Fibroblast of skin of scalp (primary cell): ENCODE results near the gene WFDC13. TPM values are rescaled to one million over a fixed set of nuclear protein-coding genes. Genes with fewer than 3 reads are reported as not detected.
"Not testable (repeated sequence)": the region's sequence is repeated elsewhere in the genome, so short reads cannot be mapped to it uniquely, and the experiment has no call there.

ENCODE experiments used
- DNase-seq: peaks from one replicate; pipeline ENCODE4 v3.0.0-alpha.2; 2013
- polyA plus RNA-seq, 2 experiments: library from polyadenylated mRNA; unstranded; fragments of 120-200 nt; gene quantifications; one replicate each; pipeline ENCODE4 v1.2.1, GENCODE V29; 2013; ENCODE audit not compliant: insufficient read length in 2 of 2

The WFDC13 gene, protein sequence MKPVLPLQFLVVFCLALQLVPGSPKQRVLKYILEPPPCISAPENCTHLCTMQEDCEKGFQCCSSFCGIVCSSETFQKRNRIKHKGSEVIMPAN
- polyA plus RNA-seq (2013, experiment 1 of 2; ENCODE audit: insufficient read length) = not detected
- not detected for polyA plus RNA-seq (2013, experiment 2 of 2; ENCODE audit: insufficient read length)

DNA sequence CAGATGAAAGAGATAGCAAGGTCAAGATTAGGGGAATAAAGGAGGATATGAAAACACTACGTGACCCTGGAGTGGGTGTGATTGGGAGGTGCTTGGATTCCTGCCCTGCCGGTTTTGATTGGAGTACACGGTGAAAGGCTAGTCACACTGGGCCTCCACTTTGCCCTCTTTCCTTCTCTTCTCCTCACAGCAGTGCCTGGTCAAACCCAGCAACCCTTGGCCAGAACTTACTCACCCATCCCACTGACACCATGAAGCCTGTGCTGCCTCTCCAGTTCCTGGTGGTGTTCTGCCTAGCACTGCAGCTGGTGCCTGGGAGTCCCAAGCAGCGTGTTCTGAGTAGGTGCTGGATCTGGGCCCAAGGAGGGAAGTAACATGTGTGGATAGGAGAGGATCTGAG is at the start of gene WFDC13:
Gene WFDC13, plus strand, starts transcription at position 166 of the 400 bp plus-strand sequence. Its CDS starts 86 bp downstream, at position 252.
- no peak for DNase-seq

DNA sequence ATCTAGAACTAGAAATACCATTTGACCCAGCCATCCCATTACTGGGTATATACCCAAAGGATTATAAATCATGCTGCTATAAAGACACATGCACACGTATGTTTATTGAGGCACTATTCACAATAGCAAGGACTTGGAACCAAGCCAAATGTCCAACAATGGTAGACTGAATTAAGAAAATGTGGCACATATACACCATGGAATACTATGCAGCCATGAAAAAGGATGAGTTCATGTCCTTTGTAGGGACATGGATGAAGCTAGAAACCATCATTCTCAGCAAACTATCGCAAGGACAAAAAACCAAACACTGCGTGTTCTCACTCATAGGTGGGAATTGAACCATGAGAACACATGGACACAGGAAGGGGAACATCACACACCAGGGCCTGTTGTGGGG is 44.8 kb upstream of the WFDC13 start:
- not testable (repeated sequence) for DNase-seq

DNA sequence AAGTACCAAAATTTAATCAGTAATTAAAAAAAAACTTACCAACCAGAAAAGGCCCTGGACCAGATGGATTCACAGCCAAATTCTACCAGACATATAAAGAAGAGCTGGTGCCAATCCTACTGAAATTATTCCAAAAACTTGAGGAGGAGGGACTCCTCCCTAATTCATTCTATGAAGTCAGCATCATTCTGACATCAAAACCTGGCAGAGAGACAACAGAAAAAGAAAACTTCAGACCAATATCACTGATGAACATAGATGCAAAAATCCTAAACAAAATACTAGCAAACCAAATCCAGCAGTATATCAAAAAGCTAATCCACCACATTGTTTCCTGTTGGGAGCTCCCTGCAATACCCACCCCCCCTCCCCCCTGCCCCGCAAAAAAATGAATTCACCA is 31.7 kb upstream of the WFDC13 start, which contains the start of gene WFDC11:
Gene WFDC11, minus strand, starts transcription at position 101 of the 400 bp plus-strand sequence. CDS start 19,639 bp downstream, outside the sequence.
- no peak for DNase-seq

DNA sequence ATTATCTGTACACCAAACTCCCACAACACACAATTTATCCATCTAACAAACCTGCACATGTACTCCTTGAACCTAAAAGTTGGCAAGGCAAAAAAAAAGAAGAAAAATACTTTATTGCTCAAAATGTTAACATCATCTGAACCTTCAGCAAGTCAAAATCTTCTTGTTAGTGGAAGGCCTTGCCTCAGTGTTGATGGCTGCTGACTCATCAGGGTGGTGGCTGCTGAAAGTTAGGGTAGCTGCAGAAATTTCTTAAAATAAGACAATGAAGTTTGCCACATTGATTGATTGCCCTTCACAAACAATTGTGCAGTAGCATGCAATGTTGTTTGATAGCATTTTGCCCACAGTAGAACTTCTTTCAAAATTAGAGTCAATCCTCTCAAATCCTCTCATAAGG is 29.1 kb upstream of the WFDC13 start:
- no peak for DNase-seq

DNA sequence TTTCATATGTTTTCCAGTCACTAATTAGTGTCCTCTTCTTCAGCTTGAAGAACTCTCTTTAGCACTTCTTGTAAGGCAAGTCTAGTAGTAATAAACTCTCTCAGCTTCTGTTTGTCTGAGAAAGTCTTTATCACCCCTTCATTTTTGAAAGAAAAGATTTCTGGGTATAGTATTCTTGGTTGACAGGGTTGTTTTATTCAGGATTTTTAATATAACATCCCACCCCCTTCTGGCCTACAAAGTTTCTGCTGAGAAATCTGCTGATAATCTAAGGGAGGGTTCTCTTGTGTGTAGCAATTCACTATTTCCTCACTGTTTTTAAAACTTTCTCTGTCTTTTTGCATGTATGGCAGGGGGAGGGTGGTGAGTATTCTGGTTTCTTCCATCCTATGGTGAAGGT is 22.2 kb upstream of the WFDC13 start:
- no peak for DNase-seq

DNA sequence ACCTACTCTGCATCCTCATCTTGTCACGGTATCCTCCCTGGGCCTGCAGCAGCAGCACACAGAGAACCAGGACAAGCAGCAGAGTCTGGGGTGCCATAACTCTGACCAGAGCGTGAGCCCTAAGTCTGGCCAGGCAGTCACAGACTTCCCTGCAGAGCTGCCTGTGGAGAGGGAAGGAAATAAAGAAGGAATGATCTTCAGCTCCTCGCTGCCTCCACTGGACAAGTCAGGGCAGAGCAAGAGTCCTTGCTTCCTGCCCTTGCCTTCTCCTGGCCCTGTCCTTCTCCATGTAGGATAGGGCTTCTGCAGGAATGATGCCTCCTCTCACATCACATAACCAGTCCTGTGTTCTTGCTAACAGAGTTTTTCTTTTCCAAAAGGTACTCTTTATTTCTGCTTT is 15.9 kb upstream of the WFDC13 start:
- DNase-seq = no peak

DNA sequence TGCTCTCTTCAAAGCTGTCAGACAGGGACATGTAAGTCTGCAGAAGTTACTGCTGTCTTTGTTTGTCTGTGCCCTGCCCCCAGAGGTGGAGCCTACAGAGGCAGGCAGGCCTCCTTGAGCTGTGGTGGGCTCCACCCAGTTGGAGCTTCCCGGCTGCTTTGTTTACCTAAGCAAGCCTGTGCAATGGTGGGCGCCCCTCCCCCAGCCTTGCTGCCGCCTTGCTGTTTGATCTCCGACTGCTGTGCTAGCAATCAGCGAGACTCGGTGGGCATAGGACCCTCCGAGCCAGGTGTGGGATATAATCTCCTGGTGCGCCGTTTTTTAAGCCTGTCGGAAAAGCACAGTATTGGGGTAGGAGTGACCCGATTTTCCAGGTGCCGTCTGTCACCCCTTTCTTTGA is 8.5 kb upstream of the WFDC13 start:
- not testable (repeated sequence) for DNase-seq

DNA sequence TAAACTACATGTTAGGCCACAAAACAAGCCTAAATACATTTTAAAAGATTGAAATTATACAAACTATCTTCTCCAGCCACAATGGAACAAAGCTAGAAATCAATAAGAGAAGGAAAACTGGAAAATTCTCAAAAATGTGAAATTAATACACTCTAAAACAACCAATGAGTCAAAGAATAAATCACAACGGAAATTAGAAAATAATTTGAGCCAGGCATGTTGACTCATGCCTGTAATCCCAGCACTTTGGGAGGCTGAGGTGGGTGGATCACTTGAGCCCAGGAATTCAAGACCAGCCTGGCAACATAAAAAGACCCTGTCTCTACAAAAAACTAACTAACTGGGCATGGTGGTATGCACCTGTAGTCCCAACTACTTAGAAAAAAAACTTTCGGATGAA is 6.3 kb upstream of the WFDC13 start:
- no peak for DNase-seq

DNA sequence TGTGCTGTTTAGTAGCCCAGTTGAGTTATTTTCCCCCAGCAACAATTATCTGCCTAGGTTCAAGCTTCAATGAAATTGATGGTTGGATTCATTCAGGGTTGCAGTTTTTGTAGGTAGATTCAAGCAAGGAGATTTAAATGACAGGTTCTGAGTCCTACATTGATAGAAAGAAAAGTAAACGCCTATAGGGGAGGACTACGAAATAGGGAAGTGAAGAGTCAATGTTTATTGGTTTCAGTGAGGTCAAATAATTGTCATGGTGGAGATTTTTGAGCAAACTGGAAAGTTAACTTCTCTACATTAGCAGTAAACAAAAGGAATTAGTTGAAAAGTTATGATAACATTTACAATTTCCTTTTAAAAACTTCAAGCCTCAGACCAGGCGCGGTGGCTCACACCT is 734 bp upstream of the WFDC13 start:
- DNase-seq = no peak

DNA sequence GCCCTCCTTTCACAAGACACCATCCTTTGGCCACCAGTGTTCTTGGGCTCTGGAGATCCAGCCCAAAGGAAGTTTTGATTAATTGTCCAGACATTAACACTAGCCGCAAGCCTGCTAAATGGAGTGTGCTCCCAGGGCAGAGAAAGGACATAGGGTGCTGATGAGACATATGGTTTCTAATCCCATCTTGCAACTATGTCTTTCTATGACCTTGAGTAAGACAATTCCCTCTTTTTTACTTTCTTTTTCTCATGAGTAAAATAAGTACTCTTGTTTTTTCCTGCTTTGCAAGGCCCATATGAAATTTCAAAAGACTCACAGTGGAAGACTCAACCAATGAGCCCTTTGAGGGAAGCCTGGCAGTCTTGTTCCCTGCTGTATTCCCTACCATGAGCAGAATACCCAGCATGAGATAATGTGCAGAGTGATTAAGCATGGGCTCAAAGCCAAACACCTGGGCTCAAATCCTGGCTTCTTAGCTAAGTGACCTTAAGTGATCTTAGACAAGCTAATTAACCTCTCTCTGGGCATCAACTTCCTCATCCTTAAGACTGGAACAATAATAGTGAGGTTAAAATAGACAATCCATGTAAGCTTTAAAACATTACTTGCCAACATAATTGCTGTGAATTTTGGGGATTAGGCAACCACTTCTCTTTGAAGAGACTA is 3.3 kb downstream of the WFDC13 start, which contains the start of gene WFDC10B:
Gene WFDC10B, minus strand, starts transcription at position 51 of the 669 bp plus-strand sequence. CDS start 19,027 bp downstream, outside the sequence.
- DNase-seq = no peak

DNA sequence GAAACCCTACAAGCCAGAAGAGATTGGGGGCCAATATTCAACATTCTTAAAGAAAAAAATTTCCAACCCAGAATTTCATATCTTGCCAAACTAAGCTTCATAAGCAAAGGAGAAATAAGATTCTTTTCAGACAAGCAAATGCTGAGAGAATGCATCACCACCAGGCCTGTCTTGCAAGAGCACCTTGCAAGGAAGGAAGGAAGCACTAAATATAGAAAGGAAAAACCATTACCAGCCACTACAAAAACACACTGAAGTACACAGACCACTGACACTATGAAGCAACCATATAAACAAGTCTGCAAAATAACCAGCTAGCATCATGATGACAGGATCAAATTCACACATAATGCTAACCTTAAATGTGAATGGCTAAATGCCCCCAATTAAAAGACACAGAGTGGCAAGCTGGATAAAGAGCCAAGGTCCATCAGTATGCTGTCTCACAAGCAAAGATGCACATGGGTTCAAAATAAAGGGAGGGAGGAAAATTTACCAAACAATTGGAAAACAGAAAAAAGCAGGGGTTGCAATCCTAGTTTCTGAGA is 14.4 kb downstream of the WFDC13 start:
- not testable (repeated sequence) for DNase-seq

DNA sequence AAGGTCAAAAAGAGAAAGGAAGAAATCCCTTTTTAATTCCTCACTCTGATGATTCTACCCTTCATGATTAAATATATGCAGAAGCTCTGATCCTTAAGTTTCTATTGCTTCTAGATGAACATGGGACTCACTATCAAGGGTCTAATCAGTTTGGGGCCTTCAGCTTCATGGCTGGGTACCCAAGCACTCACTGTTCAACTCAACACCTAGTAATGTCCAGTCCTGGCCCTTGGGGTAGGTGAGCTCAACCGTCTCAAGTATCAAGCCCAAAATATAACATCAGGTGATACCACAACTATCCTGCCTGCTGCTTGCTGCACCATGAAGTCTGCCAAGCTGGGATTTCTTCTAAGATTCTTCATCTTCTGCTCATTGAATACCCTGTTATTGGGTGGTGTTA is 20.2 kb downstream of the WFDC13 start, which contains the start of gene SPINT4:
Gene SPINT4, plus strand, starts transcription at position 301 of the 400 bp plus-strand sequence. Its CDS starts 21 bp downstream, at position 322.
- no peak for DNase-seq

DNA sequence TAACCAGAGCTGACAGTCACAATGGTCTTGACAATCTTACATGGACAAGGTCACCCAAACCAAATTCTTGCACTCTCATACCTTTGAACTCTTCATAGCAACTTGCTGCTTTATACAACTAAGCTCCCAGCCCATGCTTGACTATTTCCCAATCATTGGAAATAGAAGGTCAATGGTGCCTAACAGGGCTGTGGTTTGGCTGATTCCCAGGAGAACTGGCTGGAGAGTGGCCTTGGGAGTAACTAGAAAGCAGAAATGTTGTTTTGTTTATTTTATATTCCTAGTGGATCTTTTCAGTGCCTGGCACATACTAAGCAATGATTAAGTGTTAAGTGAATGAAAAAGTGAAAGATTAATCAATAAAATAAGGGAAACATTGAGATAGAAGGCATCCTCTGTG is 23.3 kb downstream of the WFDC13 start:
- DNase-seq = no peak

DNA sequence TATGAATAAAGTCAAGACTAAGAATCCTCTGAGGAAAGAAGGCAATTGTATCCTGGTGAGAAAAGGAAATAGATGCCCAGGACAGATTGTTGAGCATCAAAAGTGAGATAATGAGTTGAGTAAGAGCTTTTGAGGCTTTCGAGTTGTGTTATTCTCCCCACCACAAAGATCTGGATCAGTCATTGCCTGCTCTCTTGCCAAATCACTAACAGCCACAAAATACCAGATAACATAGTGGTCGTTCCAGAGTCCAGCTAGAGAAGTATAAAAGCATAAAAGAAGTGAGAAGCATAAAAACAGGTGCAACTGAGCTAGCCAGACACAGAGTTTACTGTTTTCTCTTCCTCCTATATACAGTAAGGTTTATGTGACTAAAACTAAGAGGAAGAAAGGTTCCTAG is 25.2 kb downstream of the WFDC13 start:
- DNase-seq = no peak

DNA sequence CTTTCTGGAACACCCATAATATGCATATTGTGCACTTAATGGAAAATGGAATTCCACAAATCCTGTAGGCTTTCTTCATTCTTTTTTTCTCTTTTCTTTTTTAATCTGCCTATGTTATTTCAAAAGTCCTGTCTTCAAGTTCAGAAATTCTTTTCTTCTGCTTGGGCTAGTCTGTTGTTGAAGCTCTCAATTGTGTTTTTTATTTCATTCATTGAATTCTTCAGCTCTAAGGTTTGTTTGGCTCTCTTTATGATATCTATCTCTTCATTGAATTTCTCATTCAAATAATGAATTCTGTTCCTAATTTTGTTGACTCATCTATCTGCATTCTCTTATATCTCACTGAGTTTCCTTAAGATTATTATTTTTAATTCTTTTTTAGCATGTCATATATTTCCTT is 30.4 kb downstream of the WFDC13 start:
- no peak for DNase-seq

DNA sequence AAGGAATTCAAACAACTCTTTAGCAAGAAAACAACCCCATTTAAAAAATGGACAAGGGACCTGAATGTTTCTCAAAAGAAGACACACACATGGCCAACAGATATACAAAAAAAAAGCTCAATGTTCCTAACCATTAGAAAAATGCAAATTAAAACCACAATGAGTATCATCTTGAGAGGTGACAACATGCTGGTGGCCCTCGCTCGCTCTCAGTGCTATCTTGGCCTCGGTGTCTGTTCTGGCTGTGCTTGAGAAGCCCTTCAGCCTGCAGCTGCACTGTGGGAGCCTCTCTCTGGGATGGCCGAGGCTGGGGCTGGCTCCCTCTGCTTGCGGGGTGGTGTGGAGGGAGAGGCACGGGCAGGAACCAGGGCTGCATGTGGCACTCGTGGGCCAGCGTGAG is 33.7 kb downstream of the WFDC13 start:
- DNase-seq = no peak

DNA sequence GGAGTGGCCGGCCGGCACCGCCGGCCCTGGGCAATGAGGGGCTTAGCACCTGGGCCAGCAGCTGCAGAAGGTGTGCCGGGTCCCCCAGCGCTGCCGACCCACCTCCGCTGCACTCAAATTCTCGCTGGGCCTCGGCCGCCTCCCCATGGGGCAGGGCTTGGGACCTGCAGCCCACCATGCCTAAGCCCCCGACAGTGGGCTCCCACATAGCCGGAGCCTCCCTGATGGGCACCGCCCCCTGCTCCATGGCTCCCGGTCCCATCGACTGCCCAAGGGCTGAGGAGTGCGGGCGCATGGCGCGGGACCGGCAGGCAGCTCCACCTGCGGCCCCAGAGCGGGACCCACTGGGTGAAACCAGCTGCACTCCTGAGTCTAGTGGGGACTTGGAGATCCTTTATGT is 34.1 kb downstream of the WFDC13 start:
- DNase-seq = no peak

DNA sequence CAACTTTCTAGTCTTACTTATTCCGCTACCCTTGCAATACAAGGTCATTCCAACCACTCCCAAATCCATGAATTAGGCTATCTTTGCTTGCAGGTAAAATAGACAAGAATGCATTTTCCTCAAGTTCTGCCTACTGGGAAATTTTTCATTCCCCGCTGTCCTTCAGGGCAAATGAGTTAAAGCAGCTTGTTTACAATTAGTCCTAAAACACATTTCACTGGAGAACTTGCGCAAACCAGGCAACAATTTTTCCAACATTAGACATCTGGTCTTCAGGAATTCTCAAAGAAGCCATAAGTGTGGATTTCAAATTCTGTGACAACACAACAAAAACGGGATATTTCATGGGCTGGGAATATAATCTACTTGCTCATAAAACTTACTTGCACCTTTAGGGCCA is 40.8 kb downstream of the WFDC13 start:
- no peak for DNase-seq

DNA sequence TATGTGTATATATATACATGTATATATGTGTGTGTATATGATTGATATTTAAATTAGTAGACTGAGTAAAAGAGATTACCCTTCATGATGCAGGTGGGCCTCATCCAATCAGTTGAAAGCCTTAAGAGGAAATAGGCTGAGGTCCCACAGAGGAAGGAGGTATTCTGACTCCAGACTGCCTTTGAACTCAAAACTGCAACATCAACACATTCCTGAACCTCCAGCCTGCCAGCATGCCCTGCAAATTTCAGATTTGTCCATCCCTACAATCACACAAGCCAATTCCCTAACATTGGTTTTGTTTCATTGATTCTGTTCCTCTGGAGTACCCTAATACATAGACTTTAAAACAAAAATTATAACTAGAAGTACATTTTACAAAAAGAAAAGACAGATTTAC is 43.2 kb downstream of the WFDC13 start:
- no peak for DNase-seq

DNA sequence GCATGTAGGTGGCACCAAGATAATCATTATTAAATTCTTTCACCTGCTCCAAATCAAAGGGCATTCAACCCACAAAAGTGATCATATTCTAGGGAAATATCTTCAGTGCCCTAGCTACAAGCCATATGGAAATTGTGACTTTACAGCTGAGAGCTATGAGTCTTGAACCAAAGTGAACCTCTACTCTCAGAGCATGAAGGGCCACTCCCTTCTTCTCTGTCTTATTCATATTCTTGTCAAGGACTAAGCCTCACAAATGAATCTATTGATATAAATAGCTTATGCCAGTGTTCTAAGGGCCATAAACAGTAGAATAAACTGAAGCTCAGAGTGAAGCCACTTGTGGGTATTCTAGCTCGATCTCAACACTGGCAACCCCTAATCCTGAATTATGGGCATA is 49.9 kb downstream of the WFDC13 start:
- no peak for DNase-seq

DNA sequence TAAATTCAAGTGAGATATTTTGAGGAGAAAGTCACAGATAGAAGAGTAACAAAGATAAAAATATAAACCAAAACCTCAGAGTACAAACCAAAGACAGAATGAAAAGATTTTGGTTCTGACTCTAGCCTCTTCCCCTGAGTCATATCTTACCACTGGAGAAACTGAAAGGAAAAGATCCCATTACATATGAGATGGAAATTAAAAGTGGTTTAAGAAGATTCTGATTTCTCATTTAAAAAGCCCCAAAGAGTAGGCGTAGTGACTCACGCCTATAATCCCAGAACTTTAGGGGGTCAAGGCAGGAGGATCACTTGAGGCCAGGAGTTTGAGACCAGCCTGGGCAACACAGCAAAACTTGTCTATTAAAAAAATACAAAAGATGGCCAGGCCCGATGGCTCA is 50.9 kb downstream of the WFDC13 start:
- no peak for DNase-seq

DNA sequence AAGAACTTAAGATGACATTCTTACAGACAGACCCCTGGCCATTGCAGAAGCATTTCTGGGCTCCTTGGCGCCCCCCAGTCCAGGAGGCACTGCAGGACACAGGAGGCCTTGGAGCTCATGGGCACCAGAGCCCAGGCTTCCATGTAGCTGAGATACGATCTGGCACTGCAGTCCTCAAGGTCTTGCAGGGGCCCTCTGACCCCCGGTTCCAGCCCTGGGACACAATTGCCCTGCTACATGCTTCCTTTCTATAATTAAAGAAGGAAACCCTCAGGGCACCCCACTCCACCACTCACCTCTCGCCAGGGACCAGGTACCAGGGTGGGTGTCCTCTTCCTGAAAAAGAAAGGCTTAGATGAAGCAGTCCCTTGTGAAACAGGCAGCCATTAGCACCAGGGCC is 56.3 kb downstream of the WFDC13 start:
- DNase-seq = no peak
